A549 (cell line): ENCODE results near the gene NIPAL3. TPM values are rescaled to one million over a fixed set of nuclear protein-coding genes. Genes with fewer than 3 reads are reported as not detected.

Source experiments
- ATAC-seq, 2 experiments: fragments of 200-7000 bp in 1 of 2; fragments of >200 bp in 1 of 2; cut with Nextera tagmentation in 1 of 2; cut with Tn5 transposase in 1 of 2; 3 replicates each; pipeline versions ENCODE4 v1.8.0 to v1.9.1; 2018 to 2020; ENCODE audit warnings: mild to moderate bottlenecking in 1 of 2, moderate library complexity in 1 of 2
- CTCF ChIA-PET: fragments of 300-600 bp; sonication (Branson Sonifier 250); formaldehyde crosslinking; extraction: SDS; loops from one replicate; lab custom pipeline; 2021; ENCODE audit warnings: antibody characterized with exemption, inconsistent platforms; lab: Yijun Ruan, JAX
- POLR2A ChIA-PET: fragments of 350-600 bp; formaldehyde crosslinking; extraction: SDS; loops from one replicate; lab custom pipeline; 2021; ENCODE audit warnings: antibody characterized with exemption, inconsistent platforms; lab: Yijun Ruan, JAX
- DNase-seq, 2 experiments: peaks; one replicate each; pipeline versions ENCODE4 v3.0.0 to v3.0.0-alpha.2; 2011 to 2016; ENCODE audit warnings: low read depth in 1 of 2, low spot score in 1 of 2
- FAIRE-seq: peaks from 2 replicates; lab custom pipeline; 2011; peaks lifted over from hg19 to GRCh38; lab: Jason Lieb, UNC
- H3K27ac ChIP-seq, 2 experiments: fragments of >200 bp; sonication (Bioruptor Twin); formaldehyde crosslinking; 3 replicates each; pipeline ENCODE4 v1.5.1; 2016 to 2017
- H3K4me1 ChIP-seq: fragments of >200 bp; sonication (Bioruptor Twin); formaldehyde crosslinking; 3 replicates; pipeline ENCODE4 v1.6.1; 2016
- H3K4me2 ChIP-seq: fragments of >200 bp; sonication (Bioruptor Twin); formaldehyde crosslinking; 3 replicates; pipeline ENCODE4 v1.6.1; 2016
- H3K4me3 ChIP-seq: fragments of >200 bp; sonication (Bioruptor Twin); formaldehyde crosslinking; 3 replicates; pipeline ENCODE4 v1.5.1; 2016
- H3K9me3 ChIP-seq: fragments of >200 bp; sonication (Bioruptor Twin); formaldehyde crosslinking; 3 replicates; pipeline ENCODE4 v1.6.1; 2016
- ATOH8 ChIP-seq: fragments of 250-450 bp; sonication (Bioruptor Pico); IDR thresholded peaks from 2 replicates; pipeline ENCODE4 v1.5.0; 2020; ENCODE audit warnings: low read depth, mild to moderate bottlenecking, moderate library complexity
- BCL3 ChIP-seq: fragments of >200 bp; sonication (Bioruptor Twin); formaldehyde crosslinking; IDR thresholded peaks from 3 replicates; pipeline ENCODE4 v1.6.1; 2016
- CBX8 ChIP-seq: fragments of 200-600 bp; sonication (generic); IDR thresholded peaks from 2 replicates; pipeline ENCODE4 v1.6.1; 2016
- CTCF ChIP-seq: fragments of >200 bp; sonication (Bioruptor Twin); formaldehyde crosslinking; IDR thresholded peaks from 3 replicates; pipeline ENCODE4 v1.5.1; 2016
- E2F6 ChIP-seq: IDR thresholded peaks from 2 replicates; pipeline ENCODE4 v1.6.1; 2012; ENCODE audit warnings: low read depth, borderline replicate concordance
- ELK1 ChIP-seq: fragments of 150-350 bp; IDR thresholded peaks from 2 replicates; pipeline ENCODE4 v1.6.1; 2014; ENCODE audit warnings: low read depth, mild to moderate bottlenecking, low read length
- ESRRA ChIP-seq: fragments of 150-350 bp; IDR thresholded peaks from 2 replicates; pipeline ENCODE4 v1.6.1; 2014; ENCODE audit warnings: mild to moderate bottlenecking, low read length, borderline replicate concordance
- FOSB ChIP-seq: fragments of 250-450 bp; sonication (Bioruptor Pico); IDR thresholded peaks from 2 replicates; pipeline ENCODE4 v1.5.0; 2020; ENCODE audit warnings: mild to moderate bottlenecking, moderate library complexity
- FOSL2 ChIP-seq, 2 experiments: fragments of 450-650 bp in 1 of 2; fragments of >200 bp in 1 of 2; sonication (Bioruptor Twin) in 1 of 2; formaldehyde crosslinking; IDR thresholded peaks; 2 replicates each; pipeline versions ENCODE4 v1.5.0 to v1.6.1; 2016 to 2020; ENCODE audit warnings: mild to moderate bottlenecking in 1 of 2, moderate library complexity in 1 of 2
- GATA3 ChIP-seq: IDR thresholded peaks from 2 replicates; pipeline ENCODE4 v1.6.1; 2012; ENCODE audit warnings: borderline replicate concordance
- HEYL ChIP-seq: fragments of 250-450 bp; sonication (Bioruptor Pico); IDR thresholded peaks from 2 replicates; pipeline ENCODE4 v1.8.0; 2021; ENCODE audit warnings: mild to moderate bottlenecking, moderate library complexity
- HMGXB4 ChIP-seq: fragments of 250-450 bp; sonication (Bioruptor Pico); IDR thresholded peaks from 2 replicates; pipeline ENCODE4 v1.5.0; 2021; ENCODE audit warnings: mild to moderate bottlenecking, moderate library complexity, borderline replicate concordance
- HOXA7 ChIP-seq: fragments of 250-450 bp; sonication (Bioruptor Pico); IDR thresholded peaks from 2 replicates; pipeline ENCODE4 v1.5.0; 2020; ENCODE audit warnings: mild to moderate bottlenecking, moderate library complexity
- HOXB5 ChIP-seq: fragments of 250-450 bp; sonication (Bioruptor Pico); IDR thresholded peaks from 2 replicates; pipeline ENCODE4 v1.5.0; 2020; ENCODE audit warnings: mild to moderate bottlenecking, moderate library complexity
- KDM1A ChIP-seq: fragments of 200-600 bp; sonication (generic); IDR thresholded peaks from 2 replicates; pipeline ENCODE4 v1.6.1; 2016; ENCODE audit warnings: low read depth, mild to moderate bottlenecking
- MAFK ChIP-seq: fragments of 450-650 bp; IDR thresholded peaks from 2 replicates; pipeline ENCODE4 v1.6.1; 2014; ENCODE audit not compliant: partially characterized antibody
- MAZ ChIP-seq: fragments of 150-350 bp; IDR thresholded peaks from 2 replicates; pipeline ENCODE4 v1.6.1; 2014; ENCODE audit warnings: antibody characterized with exemption, low read depth, low read length, borderline replicate concordance
- MYC ChIP-seq: IDR thresholded peaks from 2 replicates; pipeline ENCODE4 v1.6.1; 2012; ENCODE audit warnings: mild to moderate bottlenecking, inconsistent platforms, low read length, improper control_type of control experiment, borderline replicate concordance
- POLR2A ChIP-seq: IDR thresholded peaks from 2 replicates; pipeline ENCODE4 v1.6.1; 2012; ENCODE audit warnings: mild to moderate bottlenecking, low read length
- RAD21 ChIP-seq, 2 experiments: fragments of >200 bp in 1 of 2; sonication (Bioruptor Twin) in 1 of 2; formaldehyde crosslinking in 1 of 2; IDR thresholded peaks in 1 of 2; conservative IDR thresholded peaks in 1 of 2; 2 replicates in 1 of 2; 3 replicates in 1 of 2; pipeline ENCODE4 v1.6.1; 2012 to 2018; ENCODE audit warnings: inconsistent platforms in 1 of 2
- RARB ChIP-seq: fragments of 250-450 bp; sonication (Bioruptor Pico); IDR thresholded peaks from 2 replicates; pipeline ENCODE4 v1.8.0; 2021; ENCODE audit warnings: mild to moderate bottlenecking, moderate library complexity
- RCOR1 ChIP-seq: fragments of 150-350 bp; IDR thresholded peaks from 2 replicates; pipeline ENCODE4 v1.6.1; 2014; ENCODE audit warnings: antibody characterized with exemption, low read length, low read depth
- REST ChIP-seq: fragments of 200-600 bp; sonication (generic); IDR thresholded peaks from 2 replicates; pipeline ENCODE4 v1.6.1; 2016; ENCODE audit warnings: antibody characterized with exemption, mild to moderate bottlenecking, moderate library complexity
- SMC3 ChIP-seq: fragments of >200 bp; sonication (Bioruptor Twin); formaldehyde crosslinking; IDR thresholded peaks from 3 replicates; pipeline ENCODE4 v1.6.1; 2018; ENCODE audit warnings: inconsistent platforms
- TP53 ChIP-seq: fragments of 250-450 bp; sonication (Bioruptor Pico); IDR thresholded peaks from 2 replicates; pipeline ENCODE4 v1.5.0; 2021; ENCODE audit warnings: mild to moderate bottlenecking, moderate library complexity
- USF2 ChIP-seq: fragments of 450-650 bp; IDR thresholded peaks from 2 replicates; pipeline ENCODE4 v1.6.1; 2014; ENCODE audit warnings: antibody characterized with exemption
- WGBS: methylation state at CpG from one replicate; pipeline ENCODE4 v1.1.6; 2017; ENCODE audit errors: missing lambda C conversion rate; 5-methylcytosine and 5-hydroxymethylcytosine counted together
- polyA plus RNA-seq, 4 experiments: library from polyadenylated mRNA; depleted of rRNA in 3 of 4; stranded (reverse); fragments of >200 nt; fragmentation: RNase III in 1 of 4; extraction: RNeasy Plus Mini Kit Qiagen cat#74134 plus additional on column Dnase treatment in 1 of 4; gene quantifications; 2 replicates in 3 of 4; 3 replicates in 1 of 4; pipeline ENCODE4 v1.2.3, GENCODE V29; 2011 to 2017

Gene NIPAL3
- polyA plus RNA-seq, 2 of the 4 experiments (the other 2 are of a cell fraction) = 5.1 to 10.4 TPM

GRCh38 chr1:24386241-24386640 is 29.4 kb upstream of the NIPAL3 start:
- H3K9me3 ChIP-seq = no peaks in the 10 kb centered on the region
- no peak overlapping the region for H3K4me3 ChIP-seq
- H3K4me1 ChIP-seq = peaks cover 31% of the 10 kb centered on the region
- DNase-seq (no peak), FAIRE-seq (no peak), ATAC-seq (no peak)
- ChIA-PET CTCF (interaction anchor here (0.7 to 23.6 kb wide), 7 partner anchors 12 to 236 kb away, joined by 3 to 748 read pairs (median 3); no protein-coding TSS in a partner anchor), POLR2A (no interaction called here)
- 0 out of 6 replicates have a peak overlapping the region, but pooled peaks of 1 of the 2 experiments have one; percentile 11 for H3K27ac ChIP-seq
- no peak for TF ChIP-seq RARB (CRISPR knock-in tag)
- no peak for TF ChIP-seq CBX8
- TF ChIP-seq CTCF = no peak
- no peak for TF ChIP-seq E2F6
- no peak for TF ChIP-seq HOXB5 (CRISPR knock-in tag)
- TF ChIP-seq MAFK = no peak
- no peak for TF ChIP-seq MAZ
- no peak for TF ChIP-seq TP53
- TF ChIP-seq HOXA7 (CRISPR knock-in tag) = no peak
- no peak for TF ChIP-seq HEYL
- no peak for TF ChIP-seq USF2
- TF ChIP-seq POLR2A = no peak
- no peak for TF ChIP-seq RCOR1
- no peak for TF ChIP-seq ELK1
- no peak for TF ChIP-seq ESRRA
- TF ChIP-seq GATA3 = no peak
- TF ChIP-seq ATOH8 = no peak
- no peak for TF ChIP-seq FOSL2 (IDR thresholded peaks at IDR 0.05)
- TF ChIP-seq FOSL2 (CRISPR knock-in tag; IDR thresholded peaks at IDR 0.05) = no peak
- no peak for TF ChIP-seq KDM1A
- TF ChIP-seq HMGXB4 (CRISPR knock-in tag) = no peak
- H3K4me2 ChIP-seq = no peak overlapping the region
- 93% methylated on average over 9 of the region's 9 CpGs for WGBS

- H3K4me3 ChIP-seq = no peak overlapping the region
- no peak overlapping the region for H3K4me2 ChIP-seq
- H3K27ac ChIP-seq = peak overlapping the region; percentile 17 to 56; a peak in 3 of 6 replicates
- CTCF ChIA-PET = interaction anchor here (1.1 to 23.6 kb wide), 2 partner anchors 28 to 191 kb away, joined by 3 to 748 read pairs; no protein-coding TSS in a partner anchor
- 95% methylated on average over 11 of the region's 11 CpGs for WGBS
- peaks cover 37% of the 10 kb centered on the region for H3K4me1 ChIP-seq
- no peaks in the 10 kb centered on the region for H3K9me3 ChIP-seq
- no peak for ATAC-seq
- no peak for FAIRE-seq
- DNase-seq = no peak
- POLR2A ChIA-PET = no interaction called here
- TF ChIP-seq BCL3 = no peak
- no peak for TF ChIP-seq SMC3
- no peak for TF ChIP-seq FOSB (CRISPR knock-in tag)
- no peak for TF ChIP-seq REST
- TF ChIP-seq MYC = no peak
- no peak for TF ChIP-seq RCOR1
- no peak for TF ChIP-seq RAD21 (conservative IDR thresholded peaks at IDR 0.05 in 1 of 2, IDR thresholded peaks at IDR 0.05 in 1 of 2)
Observed at GRCh38 chr1:24386931-24387330, 28.7 kb upstream of the NIPAL3 start.
